Vagina (tissue), 2 donors: Measurements from ENCODE around the gene DENND1A.

Experiments used
- POLR2A ChIP-seq, 2 donors: fragments of 450-650 bp; IDR thresholded peaks; one replicate each; pipeline ENCODE4 v1.6.1; 2017; ENCODE audit warnings: antibody characterized with exemption in 2 of 2, mild to moderate bottlenecking in 2 of 2, moderate library complexity in 2 of 2
- TF ChIP-seq, protein P1 (sequence below), 3 experiments: fragments of 450-650 bp in 2 of 3; fragments of 200-600 bp in 1 of 3; sonication (generic) in 1 of 3; IDR thresholded peaks; one replicate each; pipeline ENCODE4 v1.5.1; 2017 to 2019; ENCODE audit warnings: antibody characterized with exemption in 3 of 3, mild to moderate bottlenecking in 2 of 3, moderate library complexity in 2 of 3

DNA sequence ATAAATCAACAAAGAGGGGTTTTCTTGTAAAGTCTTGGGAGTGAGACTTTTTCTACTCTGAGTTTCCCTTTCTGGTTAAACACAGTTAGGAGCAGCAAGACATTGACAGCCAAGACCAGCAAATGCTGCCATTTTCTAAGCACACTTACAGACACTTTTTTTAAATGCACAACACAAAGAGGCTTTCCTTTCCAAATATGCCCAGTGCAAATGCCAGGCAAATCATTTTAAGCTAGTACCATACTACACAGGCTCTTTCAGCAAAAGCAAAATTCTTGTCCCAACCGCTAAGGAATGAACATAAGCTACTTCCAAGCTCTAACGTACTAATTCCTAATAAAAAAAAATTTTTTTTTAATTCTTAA, 68.2 kb downstream of the DENND1A start:
- TF ChIP-seq, protein P1, sequence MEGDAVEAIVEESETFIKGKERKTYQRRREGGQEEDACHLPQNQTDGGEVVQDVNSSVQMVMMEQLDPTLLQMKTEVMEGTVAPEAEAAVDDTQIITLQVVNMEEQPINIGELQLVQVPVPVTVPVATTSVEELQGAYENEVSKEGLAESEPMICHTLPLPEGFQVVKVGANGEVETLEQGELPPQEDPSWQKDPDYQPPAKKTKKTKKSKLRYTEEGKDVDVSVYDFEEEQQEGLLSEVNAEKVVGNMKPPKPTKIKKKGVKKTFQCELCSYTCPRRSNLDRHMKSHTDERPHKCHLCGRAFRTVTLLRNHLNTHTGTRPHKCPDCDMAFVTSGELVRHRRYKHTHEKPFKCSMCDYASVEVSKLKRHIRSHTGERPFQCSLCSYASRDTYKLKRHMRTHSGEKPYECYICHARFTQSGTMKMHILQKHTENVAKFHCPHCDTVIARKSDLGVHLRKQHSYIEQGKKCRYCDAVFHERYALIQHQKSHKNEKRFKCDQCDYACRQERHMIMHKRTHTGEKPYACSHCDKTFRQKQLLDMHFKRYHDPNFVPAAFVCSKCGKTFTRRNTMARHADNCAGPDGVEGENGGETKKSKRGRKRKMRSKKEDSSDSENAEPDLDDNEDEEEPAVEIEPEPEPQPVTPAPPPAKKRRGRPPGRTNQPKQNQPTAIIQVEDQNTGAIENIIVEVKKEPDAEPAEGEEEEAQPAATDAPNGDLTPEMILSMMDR (IDR thresholded peaks at IDR 0.05): no peak
- TF ChIP-seq POLR2A (IDR thresholded peaks at IDR 0.05): no peak
